Measurements from ENCODE around the gene PWWP2A. TPM values are rescaled to one million over a fixed set of nuclear protein-coding genes. Genes with fewer than 3 reads are reported as not detected.

Gene PWWP2A
- total RNA-seq, 1 experiment from 2014 or later, result 66.7 TPM

DNA sequence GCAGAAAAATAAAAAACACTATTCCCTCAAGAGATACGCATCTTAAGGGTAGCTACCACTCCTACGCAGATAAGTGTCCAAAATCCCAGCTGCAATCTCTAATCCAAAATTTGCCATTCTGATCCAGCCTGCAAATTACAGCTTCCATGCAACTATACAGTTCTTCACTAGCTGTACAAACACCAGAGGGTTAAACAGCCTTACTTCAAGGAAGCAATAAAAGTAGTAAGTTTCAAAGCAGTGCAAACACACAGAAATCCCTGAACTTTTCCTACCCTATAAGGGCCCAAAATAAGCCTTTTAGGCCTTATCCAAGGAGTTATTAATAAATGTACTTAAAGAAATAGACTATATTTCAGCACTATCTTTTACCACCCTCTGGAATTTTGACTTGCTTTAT is 39.5 kb downstream of the PWWP2A start:
- Histone ChIP-seq H3K23ac (ENCODE audit: insufficient read length, low read depth, low read length) (no peak overlapping the region), H2BK120ac (ENCODE audit: low read depth, low read length, poor library complexity, severe bottlenecking) (no peak overlapping the region), H3K79me1 (ENCODE audit: insufficient read depth, low read depth, low read length, poor library complexity, severe bottlenecking) (no peaks in the 10 kb centered on the region), H3K4ac (ENCODE audit: low read depth, low read length) (no peak overlapping the region), H4K8ac (replicated peaks; ENCODE audit: insufficient read length, low read depth, low read length) (no peak overlapping the region), H2BK12ac (ENCODE audit: insufficient read length, low read depth, low read length) (no peak overlapping the region), H3K4me2 (ENCODE audit: insufficient read depth, insufficient read length, low read length) (no peak overlapping the region), H2AK5ac (ENCODE audit: insufficient read length, low read length) (no peak overlapping the region), H2AFZ (ENCODE audit: low read length) (no peak overlapping the region), H4K5ac (ENCODE audit: insufficient read length, low read depth, low read length) (no peak overlapping the region), H2BK20ac (ENCODE audit: low read depth, low read length, poor library complexity, severe bottlenecking) (no peak overlapping the region), H3K23me2 (ENCODE audit: insufficient read length, low read depth, low read length, poor library complexity, severe bottlenecking) (no peaks in the 10 kb centered on the region), H4K20me1 (ENCODE audit: control insufficient read depth, insufficient read depth, insufficient read length) (no peaks in the 10 kb centered on the region), H3K9ac (ENCODE audit: extremely low read depth, insufficient read length, low read length) (no peak overlapping the region), H4K91ac (ENCODE audit: insufficient read length, low read depth, low read length) (no peak overlapping the region), H2BK15ac (ENCODE audit: low read depth, low read length) (no peak overlapping the region), H2BK5ac (ENCODE audit: insufficient read length, low read length) (no peak overlapping the region), H3K14ac (ENCODE audit: insufficient read depth, low read length) (no peak overlapping the region), H3K18ac (ENCODE audit: insufficient read length, low read depth, low read length) (no peak overlapping the region), H3T11ph (ENCODE audit: low read length) (no peak overlapping the region), H3K4me1 (ENCODE audit: insufficient read depth, low read length) (0 out of 2 replicates have a peak, but pooled peaks cover 4% of the 10 kb centered on the region), H3K79me2 (ENCODE audit: insufficient read depth, low read length) (no peaks in the 10 kb centered on the region), H3K56ac (ENCODE audit: insufficient read length, low read depth, low read length) (no peak overlapping the region), H3K27me3 (ENCODE audit: insufficient read depth, low read length) (no peaks in the 10 kb centered on the region), H3K27ac (ENCODE audit: insufficient read length, low read depth, low read length) (no peak overlapping the region), H3K9me3 (ENCODE audit: control insufficient read depth, low read depth, low read length) (no peaks in the 10 kb centered on the region)
- H3K9me3 Mint-ChIP-seq, result no peaks in the 10 kb centered on the region
- DNase-seq, result no peak
- H3K27ac Mint-ChIP-seq, result no peak overlapping the region
- no peaks in the 10 kb centered on the region for H3K27me3 Mint-ChIP-seq (ENCODE audit: low read depth)
- H3K4me3 Mint-ChIP-seq, result no peak overlapping the region
- no CpG with 5 or more reads among the region's 2 CpGs for WGBS (ENCODE audit: extremely low coverage, insufficient read length, low lambda C conversion rate)
- no peak for TF ChIP-seq CTCF (conservative IDR thresholded peaks at IDR 0.05)
- peaks cover 9 to 27% (median 12%) of the 10 kb centered on the region in 3 experiments; a peak in 5 of 7 replicates for H3K36me3 Mint-ChIP-seq (ENCODE audit: insufficient read depth in 1 of 3, low read depth in 3 of 3)
- peaks cover 21 to 25% of the 10 kb centered on the region in 2 experiments for H3K4me1 Mint-ChIP-seq
